OCI-LY7 (cell line): ENCODE results near the gene NSRP1.

ENCODE experiments used
- EZH2phosphoT487 ChIP-seq: fragments of 200-600 bp; sonication (generic); IDR thresholded peaks from 2 replicates; pipeline ENCODE4 v1.6.1; 2018; ENCODE audit warnings: low read depth, borderline replicate concordance, mild to moderate bottlenecking, mixed run types, antibody characterized with exemption, low read length, moderate library complexity, mixed read lengths
- TF ChIP-seq, protein P1 (sequence below): fragments of 200-600 bp; sonication (generic); conservative IDR thresholded peaks from 2 replicates; pipeline ENCODE4 v1.5.1; 2014; ENCODE audit warnings: mild to moderate bottlenecking, antibody characterized with exemption, low read length, moderate library complexity, mixed read lengths

DNA sequence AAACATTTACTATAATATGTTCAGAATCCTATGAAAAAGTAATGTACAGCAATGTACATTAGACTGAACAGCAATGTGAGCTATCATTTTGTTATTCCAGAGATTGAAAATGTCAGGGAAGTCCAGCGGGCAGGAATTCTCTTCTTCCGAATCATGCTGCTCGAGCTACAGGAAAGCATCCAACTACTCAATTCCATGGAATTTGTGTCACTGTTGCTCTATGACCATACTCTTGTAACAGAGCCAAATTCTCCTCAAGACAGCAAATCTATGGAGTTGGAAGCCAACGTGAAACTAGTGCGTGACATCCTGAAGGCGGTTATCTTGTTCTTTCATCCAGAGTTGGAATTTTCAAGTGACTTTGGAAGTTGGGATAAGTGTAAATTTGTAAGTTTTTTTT, 24.8 kb upstream of the NSRP1 start:
- TF ChIP-seq EZH2phosphoT487: no peak
- TF ChIP-seq, protein P1, sequence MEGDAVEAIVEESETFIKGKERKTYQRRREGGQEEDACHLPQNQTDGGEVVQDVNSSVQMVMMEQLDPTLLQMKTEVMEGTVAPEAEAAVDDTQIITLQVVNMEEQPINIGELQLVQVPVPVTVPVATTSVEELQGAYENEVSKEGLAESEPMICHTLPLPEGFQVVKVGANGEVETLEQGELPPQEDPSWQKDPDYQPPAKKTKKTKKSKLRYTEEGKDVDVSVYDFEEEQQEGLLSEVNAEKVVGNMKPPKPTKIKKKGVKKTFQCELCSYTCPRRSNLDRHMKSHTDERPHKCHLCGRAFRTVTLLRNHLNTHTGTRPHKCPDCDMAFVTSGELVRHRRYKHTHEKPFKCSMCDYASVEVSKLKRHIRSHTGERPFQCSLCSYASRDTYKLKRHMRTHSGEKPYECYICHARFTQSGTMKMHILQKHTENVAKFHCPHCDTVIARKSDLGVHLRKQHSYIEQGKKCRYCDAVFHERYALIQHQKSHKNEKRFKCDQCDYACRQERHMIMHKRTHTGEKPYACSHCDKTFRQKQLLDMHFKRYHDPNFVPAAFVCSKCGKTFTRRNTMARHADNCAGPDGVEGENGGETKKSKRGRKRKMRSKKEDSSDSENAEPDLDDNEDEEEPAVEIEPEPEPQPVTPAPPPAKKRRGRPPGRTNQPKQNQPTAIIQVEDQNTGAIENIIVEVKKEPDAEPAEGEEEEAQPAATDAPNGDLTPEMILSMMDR: no peak
